ENCODE data around the gene USP7. TPM values are rescaled to one million over a fixed set of nuclear protein-coding genes. Genes with fewer than 3 reads are reported as not detected.

Gene USP7
- total RNA-seq, 4 donors from 2014 or later, result 58.8 to 94.3 (median 82.4) TPM

GRCh38 chr16:8936421-8936820 lies 27.3 kb downstream of the USP7 start:
- TF ChIP-seq, protein P1, sequence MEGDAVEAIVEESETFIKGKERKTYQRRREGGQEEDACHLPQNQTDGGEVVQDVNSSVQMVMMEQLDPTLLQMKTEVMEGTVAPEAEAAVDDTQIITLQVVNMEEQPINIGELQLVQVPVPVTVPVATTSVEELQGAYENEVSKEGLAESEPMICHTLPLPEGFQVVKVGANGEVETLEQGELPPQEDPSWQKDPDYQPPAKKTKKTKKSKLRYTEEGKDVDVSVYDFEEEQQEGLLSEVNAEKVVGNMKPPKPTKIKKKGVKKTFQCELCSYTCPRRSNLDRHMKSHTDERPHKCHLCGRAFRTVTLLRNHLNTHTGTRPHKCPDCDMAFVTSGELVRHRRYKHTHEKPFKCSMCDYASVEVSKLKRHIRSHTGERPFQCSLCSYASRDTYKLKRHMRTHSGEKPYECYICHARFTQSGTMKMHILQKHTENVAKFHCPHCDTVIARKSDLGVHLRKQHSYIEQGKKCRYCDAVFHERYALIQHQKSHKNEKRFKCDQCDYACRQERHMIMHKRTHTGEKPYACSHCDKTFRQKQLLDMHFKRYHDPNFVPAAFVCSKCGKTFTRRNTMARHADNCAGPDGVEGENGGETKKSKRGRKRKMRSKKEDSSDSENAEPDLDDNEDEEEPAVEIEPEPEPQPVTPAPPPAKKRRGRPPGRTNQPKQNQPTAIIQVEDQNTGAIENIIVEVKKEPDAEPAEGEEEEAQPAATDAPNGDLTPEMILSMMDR (IDR thresholded peaks at IDR 0.05), result peak in 1 of 4 experiments; percentile 36
- TF ChIP-seq POLR2AphosphoS5 (IDR thresholded peaks at IDR 0.05), result no peak
- peak; percentile 53 for ATAC-seq

GRCh38 chr16:8935989-8936388 lies 27.7 kb downstream of the USP7 start:
- Histone ChIP-seq H3K4me1 (peaks cover 0 to 79% (median 7%) of the 10 kb centered on the region in 3 donors), H3K4me3 (no peak overlapping the region), H3K27ac (no peak overlapping the region), H3K27me3 (no peaks in the 10 kb centered on the region), H3K36me3 (no peaks in the 10 kb centered on the region), H3K9me3 (no peaks in the 10 kb centered on the region)
- ATAC-seq, result no peak
- no peak for TF ChIP-seq POLR2AphosphoS5 (IDR thresholded peaks at IDR 0.05)
- TF ChIP-seq, protein P1 (IDR thresholded peaks at IDR 0.05), result peak in 1 of 4 experiments; percentile 5
- 79 to 88% methylated on average over 3 to 7 of the region's 9 CpGs for WGBS, 2 donors (ENCODE audit: low coverage in 1 of 2)

More at GRCh38 chr16:8936421-8936820, 27.3 kb downstream of the USP7 start:
- no peaks in the 10 kb centered on the region for H3K36me3 ChIP-seq
- H3K27me3 ChIP-seq, result no peaks in the 10 kb centered on the region
- H3K4me3 ChIP-seq, result no peak overlapping the region
- no peaks in the 10 kb centered on the region for H3K9me3 ChIP-seq
- H3K27ac ChIP-seq, result no peak overlapping the region
- H3K4me1 ChIP-seq, result peaks cover 0 to 82% (median 7%) of the 10 kb centered on the region in 3 donors

GRCh38 chr16:8934601-8935000 lies 29.1 kb downstream of the USP7 start:
- H3K9me3 ChIP-seq, result no peaks in the 10 kb centered on the region
- 82% methylated on average over 4 of the region's 6 CpGs; no CpG with 5 or more reads in 1 of the 2 donors for WGBS, 2 donors (ENCODE audit: low coverage in 1 of 2)
- H3K36me3 ChIP-seq, result peaks cover 0 to 6% of the 10 kb centered on the region in 2 donors
- peaks cover 0 to 65% (median 6%) of the 10 kb centered on the region in 3 donors for H3K4me1 ChIP-seq
- no peak overlapping the region for H3K4me3 ChIP-seq
- no peak for ATAC-seq
- no peaks in the 10 kb centered on the region for H3K27me3 ChIP-seq
- TF ChIP-seq POLR2AphosphoS5 (IDR thresholded peaks at IDR 0.05) (no peak), POLR2A (IDR thresholded peaks at IDR 0.05) (no peak), EP300 (IDR thresholded peaks at IDR 0.05) (no peak)
- TF ChIP-seq, protein P1 (IDR thresholded peaks at IDR 0.05), result no peak
- no peak overlapping the region for H3K27ac ChIP-seq

- peaks cover 0 to 55% (median 0%) of the 10 kb centered on the region in 3 donors for H3K4me1 ChIP-seq
- H3K27me3 ChIP-seq, result no peaks in the 10 kb centered on the region
- H3K4me3 ChIP-seq, result no peak overlapping the region
- H3K27ac ChIP-seq, result no peak overlapping the region
- 26 to 40% methylated on average over 6 of the region's 6 CpGs for WGBS, 2 donors (ENCODE audit: low coverage in 1 of 2)
- no peaks in the 10 kb centered on the region for H3K9me3 ChIP-seq
- TF ChIP-seq, protein P1 (IDR thresholded peaks at IDR 0.05), result no peak
- TF ChIP-seq EP300 (IDR thresholded peaks at IDR 0.05), result no peak
- no peak for TF ChIP-seq POLR2AphosphoS5 (IDR thresholded peaks at IDR 0.05)
- TF ChIP-seq POLR2A (IDR thresholded peaks at IDR 0.05), result no peak
- ATAC-seq, result no peak
- peaks cover 0 to 33% of the 10 kb centered on the region in 2 donors for H3K36me3 ChIP-seq
Measured at GRCh38 chr16:8931859-8932258, 31.8 kb downstream of the USP7 start.

DNA sequence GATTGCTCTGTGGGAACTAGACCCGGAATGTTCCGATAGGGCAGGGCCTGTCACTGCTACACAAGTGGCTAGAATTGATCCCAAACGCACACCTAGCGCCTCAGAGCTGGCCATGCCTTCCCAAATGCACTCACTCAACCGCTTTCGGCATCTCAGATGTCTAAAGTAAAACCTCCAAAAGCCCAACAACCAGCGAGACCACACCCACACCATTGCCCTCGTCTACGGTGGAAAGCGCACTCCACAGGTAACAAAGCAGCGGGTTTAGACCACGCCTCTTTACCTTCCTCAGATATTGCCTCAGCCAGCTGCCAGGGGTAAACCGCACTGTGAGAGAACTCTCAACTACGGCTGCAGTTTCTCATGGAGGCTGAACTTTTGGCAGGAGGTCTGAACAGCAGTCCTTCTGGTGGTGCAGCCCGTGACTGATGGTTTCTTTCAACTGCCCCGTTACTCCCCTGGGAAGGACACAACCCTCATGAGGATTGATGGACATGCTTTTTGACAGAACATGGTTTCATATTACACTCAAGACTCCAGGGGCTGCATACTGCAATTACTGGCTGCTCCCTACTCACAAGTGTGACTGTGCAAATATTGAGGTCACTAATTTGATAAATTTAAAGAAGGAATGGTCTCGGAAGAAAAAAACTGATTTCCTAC lies 34.5 kb downstream of the USP7 start:
- no peak for ATAC-seq
- no peak for TF ChIP-seq EP300 (IDR thresholded peaks at IDR 0.05)
- no peak for TF ChIP-seq POLR2AphosphoS5 (IDR thresholded peaks at IDR 0.05)
- TF ChIP-seq, protein P1 (IDR thresholded peaks at IDR 0.05), result no peak
- TF ChIP-seq POLR2A (IDR thresholded peaks at IDR 0.05), result no peak
- Histone ChIP-seq H3K27me3 (no peaks in the 10 kb centered on the region), H3K4me1 (peaks cover 0 to 33% (median 0%) of the 10 kb centered on the region in 3 donors), H3K36me3 (peaks cover 0 to 42% of the 10 kb centered on the region in 2 donors), H3K9me3 (no peaks in the 10 kb centered on the region), H3K27ac (no peak overlapping the region), H3K4me3 (no peak overlapping the region)
- 80 to 82% methylated on average over 8 to 17 of the region's 17 CpGs for WGBS, 2 donors (ENCODE audit: low coverage in 1 of 2)

Data from gastroesophageal sphincter (tissue), 4 donors.